GM21529 (cell line): ENCODE data around the gene ASB8.
"Not testable (repeated sequence)": the region's sequence is repeated elsewhere in the genome, so short reads cannot be mapped to it uniquely, and the experiment has no call there.

Experiments used
- ATAC-seq: cut with Tn5 transposase; IDR thresholded peaks from one replicate; pipeline ENCODE4 v1.9.1; 2021; ENCODE audit not compliant: unreplicated experiment

Gene ASB8

DNA sequence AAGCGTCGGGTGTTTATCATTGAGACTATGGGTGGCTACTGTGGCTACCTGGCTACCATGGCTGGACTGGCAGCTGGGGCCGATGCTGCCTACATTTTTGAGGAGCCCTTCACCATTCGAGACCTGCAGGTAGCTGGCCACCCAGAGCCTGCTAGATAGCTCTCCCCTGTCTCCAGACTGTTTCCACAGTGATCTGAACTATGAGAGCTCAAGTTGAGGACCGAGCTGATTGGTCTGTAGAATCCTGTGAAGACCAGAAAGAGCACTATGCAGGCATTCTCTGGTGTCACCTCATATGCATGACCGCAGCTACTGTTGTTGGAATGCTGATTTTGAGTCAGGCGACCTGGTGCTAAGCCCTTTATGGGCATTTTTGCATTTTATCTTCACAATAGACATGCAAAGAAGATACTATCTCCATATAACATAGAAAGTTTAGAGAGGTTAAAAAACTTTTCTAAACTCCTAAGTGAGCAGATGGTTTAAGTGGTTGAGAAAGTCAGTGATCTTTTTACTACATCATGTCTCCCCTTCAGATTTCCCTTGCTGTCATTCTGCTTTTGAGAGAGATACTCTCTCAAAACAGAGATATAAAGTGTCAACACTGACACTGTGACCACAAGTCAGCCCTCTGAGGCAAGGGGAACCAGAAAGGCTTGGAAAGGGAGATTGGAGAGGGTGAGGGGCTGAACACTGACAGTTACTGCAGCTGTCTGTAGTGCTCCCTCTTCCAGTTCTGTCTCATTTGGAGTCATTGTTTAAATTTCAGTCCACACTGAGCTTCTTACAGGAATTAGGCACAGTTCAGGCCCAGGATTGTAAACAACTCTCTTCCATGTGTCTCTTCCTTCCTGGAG, 14.3 kb downstream of the ASB8 start:
- no peak for ATAC-seq

DNA sequence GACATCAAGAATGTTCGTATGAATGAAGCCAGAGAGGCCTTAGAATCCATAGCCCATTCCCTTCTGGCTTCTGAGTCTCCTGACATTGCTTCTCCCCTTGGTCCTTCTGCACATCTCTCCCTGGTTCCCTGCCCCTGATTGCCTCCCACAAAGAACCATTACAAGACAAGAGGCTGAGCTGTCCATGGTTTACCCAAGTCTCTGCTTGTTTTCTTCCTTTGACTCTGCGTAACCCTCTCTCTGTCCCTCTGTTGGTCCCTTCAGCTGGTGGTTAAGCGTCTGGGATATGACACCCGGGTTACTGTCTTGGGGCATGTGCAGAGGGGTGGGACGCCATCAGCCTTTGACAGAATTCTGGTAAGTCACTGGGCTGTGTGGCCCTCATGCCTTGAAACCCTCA, 22.3 kb downstream of the ASB8 start:
- no peak for ATAC-seq

DNA sequence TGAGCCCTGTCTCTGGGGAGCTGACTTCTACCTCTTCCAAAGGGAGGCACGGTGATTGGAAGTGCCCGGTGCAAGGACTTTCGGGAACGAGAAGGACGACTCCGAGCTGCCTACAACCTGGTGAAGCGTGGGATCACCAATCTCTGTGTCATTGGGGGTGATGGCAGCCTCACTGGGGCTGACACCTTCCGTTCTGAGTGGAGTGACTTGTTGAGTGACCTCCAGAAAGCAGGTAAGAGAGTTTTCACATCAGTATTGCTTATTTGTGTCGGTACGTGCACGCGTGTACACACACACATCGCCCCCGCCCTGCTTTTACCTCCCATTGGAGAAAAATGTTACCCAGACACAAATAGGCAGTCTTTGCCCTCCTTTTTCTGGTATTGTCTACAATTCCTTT, 24.5 kb downstream of the ASB8 start:
- ATAC-seq: no peak

DNA sequence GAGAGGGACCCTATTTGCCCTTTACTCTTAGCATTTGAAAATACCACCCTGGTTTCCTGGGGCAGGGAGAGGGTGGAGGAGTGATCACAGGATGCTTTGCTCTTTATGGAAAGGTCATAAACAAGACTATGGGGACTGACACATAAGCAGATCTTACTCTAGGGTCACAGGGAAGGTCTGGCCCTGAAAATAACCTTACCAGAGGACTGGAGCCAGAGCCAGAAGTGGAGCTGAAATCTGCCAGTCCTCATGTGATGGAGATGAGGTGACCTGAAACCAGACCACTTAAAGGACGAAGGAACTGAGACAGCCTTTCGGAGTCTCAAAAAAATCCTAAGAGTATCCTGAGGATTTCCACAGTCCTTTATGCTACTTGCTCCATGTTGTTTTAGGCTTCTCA, 25.8 kb downstream of the ASB8 start:
- no peak for ATAC-seq

DNA sequence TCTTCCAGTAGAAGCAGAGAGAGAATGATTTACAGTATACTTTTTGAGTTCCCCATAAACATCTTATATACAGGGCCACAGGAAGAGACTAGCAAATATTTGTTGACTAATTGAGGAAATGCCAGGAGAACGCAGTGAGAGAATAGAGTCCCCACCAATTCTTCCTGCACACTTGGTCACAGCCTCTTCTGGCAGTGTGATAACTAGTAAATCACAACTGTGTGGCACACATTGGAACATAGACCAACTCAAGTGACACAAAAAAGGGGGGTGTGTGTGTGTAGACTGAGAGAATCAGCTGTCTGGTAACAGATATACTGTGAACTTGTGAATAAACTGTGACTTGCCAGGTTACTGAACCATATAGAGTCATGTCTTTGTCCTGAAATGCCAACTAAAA, 27.9 kb downstream of the ASB8 start:
- ATAC-seq: no peak

DNA sequence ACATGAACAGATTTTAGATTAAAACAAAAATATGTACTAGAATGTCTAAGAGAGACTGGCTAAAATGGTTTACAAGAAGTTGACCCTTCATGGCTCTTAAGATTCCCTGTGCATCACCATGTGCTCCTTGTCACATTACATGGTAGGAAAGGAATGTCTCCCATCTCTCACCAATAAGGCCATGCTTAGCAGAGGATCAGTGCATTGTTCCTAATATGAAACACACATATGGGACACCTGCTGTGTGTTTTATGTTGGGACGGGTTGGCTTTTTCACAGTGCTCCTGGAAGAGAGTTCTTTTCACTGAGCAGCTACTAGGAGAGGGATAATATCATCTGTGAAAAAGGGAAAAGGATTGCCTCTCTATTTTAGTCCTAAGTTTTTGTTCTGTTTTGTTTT, 28.5 kb downstream of the ASB8 start:
- no peak for ATAC-seq

DNA sequence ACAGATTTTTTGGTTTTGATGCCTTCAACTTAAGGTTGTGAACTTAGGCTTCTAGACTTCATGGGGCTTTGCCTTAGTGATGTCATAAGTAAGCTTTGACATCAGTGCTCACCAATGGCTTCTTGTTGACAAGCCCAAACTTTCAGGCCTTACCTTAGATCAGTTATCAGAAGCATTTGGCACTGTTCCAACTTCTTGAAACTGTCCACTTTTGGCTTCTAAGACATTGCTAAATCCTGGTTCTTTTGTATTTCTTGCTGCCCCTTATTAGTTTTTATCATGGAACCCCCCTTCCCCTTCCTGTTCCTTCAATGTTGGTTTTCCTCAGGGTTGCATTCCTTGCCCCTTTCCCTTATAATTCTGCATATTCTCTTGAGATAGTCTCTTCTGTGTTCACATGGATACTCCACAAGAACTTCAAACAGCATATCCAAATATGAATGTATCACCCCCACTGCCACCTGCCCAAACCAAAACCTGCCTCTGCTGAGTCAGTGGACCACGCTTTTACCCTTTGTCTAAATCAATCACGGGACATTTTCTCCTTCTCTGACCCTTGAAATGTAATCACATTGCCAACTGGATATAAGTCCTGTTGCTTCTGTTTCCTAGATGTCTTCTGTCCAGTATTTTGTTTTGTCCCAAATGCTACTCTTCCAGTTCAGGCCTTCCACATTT, 30.2 kb downstream of the ASB8 start:
- ATAC-seq: no peak

DNA sequence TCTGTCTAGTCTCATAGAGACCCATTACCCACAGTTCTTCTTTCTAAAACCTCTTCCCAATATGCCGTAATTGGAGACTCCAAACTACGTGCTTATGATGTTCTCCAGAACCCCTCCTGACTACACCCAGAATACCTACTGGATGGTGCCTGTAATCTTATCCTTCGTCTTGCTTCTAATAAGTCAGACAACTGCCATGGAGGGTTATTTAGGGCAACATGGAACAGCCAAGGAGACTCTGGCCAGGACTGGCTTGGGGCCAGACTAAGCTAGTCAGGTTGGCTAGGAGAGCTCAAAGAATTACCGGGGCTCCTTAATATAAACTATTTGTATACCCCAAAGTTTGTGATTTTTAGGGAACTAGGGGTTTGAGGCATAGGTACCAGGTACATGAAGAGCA, 31.3 kb downstream of the ASB8 start:
- ATAC-seq: no peak

DNA sequence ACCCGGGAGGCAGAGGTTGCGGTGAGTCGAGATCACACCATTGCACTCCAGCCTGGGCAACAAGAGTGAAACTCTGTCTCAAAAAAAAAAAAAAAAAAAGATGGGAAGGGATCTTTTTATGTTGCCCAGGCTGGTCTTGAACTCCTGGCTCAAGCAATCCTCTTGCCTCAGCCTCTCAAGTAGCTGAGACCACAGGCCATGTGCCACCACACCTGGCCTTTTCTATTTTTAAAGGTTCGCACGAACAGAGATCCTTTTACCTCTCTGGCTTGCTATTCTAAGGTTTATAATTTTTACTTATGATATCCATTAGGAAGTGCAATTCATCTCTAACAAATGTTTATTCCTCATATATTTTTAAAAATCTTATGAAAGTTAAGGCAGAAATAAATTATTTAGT, 31.8 kb downstream of the ASB8 start:
- ATAC-seq: not testable (repeated sequence)

DNA sequence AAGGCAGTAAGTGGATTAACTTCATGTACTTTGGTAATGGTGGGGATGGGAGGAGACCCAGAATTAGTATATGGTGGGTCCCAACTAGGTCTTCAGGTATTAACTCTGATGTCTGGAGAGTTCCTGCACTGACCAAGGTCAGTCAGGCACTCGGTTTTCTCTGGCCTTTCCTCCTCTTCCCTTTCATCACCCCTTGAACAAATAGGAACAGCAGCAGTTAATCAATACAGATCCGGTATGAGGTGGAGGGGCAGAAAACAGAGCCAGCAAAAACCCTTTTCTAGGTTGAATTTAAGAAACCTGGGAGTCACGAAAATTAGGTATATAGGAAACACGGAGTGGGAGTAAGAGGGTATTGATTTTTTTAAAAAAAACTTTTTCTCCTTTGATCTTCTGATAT, 34.1 kb downstream of the ASB8 start:
- no peak for ATAC-seq

DNA sequence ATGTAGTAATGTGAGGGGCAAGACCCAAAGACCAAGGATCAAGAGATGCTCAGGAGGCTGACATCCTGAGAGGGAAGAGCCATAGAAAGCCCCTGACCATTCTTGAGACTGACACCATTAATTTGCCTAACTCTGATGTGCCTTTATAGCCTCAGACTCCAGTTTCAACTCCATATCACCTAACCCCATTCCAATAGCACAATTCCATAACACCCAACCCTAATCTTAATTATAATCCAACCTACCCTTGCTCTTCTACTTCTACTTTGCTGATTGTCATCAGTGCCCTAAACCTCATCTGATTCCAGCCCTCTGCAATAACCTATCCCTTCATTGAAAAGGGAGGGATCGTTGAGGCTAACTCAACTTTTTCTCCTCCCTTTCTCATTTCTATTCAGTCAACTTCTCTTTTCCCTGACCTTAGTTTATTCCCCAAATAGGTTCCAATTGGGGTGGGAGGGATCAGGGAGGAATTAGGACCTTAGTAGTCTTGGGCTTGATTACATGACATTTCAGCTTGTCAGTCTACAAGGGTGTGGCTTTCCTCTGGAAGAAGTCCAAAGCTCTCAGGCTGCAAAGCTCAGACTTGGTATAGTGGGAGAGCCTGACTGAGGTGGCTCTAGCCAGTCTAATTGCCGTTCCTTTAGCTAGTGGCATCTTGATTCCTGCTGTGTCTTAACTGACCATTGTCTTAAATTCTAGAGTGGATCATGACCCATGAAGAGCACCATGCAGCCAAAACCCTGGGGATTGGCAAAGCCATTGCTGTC, 35.1 kb downstream of the ASB8 start:
- ATAC-seq: no peak

DNA sequence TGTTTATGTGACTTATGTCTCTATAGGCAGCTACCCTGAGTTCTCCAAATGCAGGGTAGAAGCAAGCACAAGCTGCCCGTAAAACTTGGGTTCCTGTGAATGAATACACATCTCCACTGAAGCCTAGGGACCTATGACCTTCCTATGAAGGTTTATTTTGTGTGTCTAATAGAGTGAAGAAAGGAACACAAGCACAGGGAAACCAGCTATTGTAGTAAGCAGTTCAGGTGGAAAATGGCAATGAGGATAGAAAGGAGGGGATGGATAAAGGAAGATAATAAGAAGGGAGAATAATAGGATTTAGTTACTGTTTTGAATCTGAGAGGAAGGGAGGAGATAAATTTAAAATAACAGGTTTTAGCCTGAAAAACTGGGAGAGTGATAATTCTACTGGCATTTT, 35.8 kb downstream of the ASB8 start:
- no peak for ATAC-seq

DNA sequence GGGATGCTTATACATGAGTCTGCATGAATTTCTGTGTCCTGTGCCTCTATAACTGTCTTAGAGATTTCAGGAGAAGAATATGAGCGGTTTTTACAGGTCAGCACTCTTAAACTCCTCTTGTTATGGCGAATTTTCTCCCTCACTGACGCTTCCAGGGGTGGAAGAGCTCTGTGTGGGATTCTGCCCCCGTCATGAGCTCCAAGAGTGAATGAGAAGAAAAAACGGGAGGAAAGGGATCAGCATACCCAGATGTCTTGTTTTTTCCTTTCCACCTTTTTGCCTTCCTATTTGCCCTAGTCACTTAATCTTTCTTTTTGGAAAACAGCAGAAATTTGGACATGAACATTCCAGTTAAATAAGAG, 37.5 kb downstream of the ASB8 start:
- peak; percentile 4 for ATAC-seq

DNA sequence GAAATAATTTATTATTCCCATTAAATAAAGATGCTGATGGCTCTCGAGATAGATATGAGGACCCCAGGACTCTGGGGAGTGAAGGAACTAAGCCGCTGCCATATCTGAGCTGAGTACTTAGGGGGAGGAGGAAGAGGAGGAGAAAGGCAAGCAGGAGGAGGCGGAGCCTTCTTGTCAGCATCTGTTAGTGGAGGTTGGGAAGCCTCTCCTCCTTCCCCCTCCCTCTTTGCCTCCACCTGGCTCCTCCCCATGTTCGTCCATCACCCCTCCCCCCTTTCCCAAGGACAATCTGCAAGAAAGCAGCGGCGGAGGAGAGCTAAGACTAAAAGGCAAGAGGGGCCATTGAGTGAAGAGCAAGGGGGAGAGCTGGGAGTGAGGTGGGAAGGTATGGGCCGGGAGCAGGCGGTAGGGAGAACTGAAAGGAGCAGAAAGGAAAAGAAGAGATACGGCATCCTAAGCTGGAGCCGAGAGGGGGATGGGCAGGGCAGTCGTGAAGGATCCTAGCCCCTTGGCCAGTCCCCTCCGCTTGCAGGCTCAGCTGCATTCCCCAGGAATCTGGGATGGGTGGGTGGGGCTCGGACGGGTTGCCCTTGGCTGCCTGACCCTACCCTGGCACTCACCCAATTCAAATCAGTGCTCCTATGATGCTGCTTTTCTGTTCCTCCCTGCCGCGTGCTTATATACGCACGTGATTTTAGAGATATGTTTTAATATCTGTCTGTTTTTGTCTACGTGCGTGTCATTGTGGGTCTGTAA, 38.1 kb downstream of the ASB8 start, which contains the start of gene PFKM:
Gene PFKM, plus strand, starts transcription at position 287 of the 756 bp plus-strand sequence. CDS start 3,411 bp downstream, outside the sequence.
- ATAC-seq: peak; percentile 100

DNA sequence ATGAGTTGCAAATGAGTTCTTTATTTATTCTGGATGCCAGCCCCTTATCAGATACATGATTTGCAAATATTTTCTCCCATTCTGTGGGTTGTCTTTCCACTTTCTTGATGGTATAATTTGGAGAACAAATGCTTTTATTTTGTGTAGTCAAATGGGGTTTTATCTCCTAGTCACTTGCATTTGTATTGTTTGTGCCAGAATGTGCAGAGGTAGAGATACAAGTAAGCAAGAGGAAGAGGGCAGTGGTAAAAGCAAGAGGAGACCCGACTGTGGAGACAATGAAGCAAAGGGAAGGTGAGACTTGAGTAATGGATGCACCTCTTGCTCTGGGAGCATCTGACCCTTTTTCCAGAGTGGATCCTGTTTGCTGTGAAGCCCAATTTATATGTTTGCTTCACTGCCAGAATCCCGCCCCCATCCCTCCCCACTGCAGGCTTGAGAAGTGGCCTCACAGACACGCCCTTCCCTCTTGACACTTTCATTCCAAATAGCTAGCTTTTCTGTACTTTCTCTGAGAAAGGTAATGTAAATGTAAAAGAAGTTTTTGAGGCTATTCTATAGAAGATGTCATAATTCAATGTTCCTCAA, 38.9 kb downstream of the ASB8 start:
- no peak for ATAC-seq

DNA sequence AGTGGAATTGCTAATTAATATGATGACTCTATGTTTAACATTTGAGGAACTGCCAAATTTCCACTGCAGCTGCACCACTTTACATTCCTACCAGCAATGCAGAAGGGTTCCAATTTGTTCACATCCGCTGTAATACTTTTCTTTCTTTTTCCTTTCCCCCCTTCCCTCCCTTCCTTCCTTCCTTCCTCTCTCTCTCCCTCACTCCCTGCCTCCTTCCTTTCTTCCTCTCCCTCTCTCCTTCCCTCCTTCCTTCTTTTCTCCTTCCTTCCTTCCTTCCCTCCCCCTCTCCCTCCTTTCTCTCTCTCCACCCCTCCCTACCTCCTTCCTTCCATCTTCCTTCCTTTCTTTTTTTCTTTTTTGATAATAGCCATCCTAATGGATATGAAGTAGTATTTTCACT, 41.4 kb downstream of the ASB8 start:
- no peak for ATAC-seq

DNA sequence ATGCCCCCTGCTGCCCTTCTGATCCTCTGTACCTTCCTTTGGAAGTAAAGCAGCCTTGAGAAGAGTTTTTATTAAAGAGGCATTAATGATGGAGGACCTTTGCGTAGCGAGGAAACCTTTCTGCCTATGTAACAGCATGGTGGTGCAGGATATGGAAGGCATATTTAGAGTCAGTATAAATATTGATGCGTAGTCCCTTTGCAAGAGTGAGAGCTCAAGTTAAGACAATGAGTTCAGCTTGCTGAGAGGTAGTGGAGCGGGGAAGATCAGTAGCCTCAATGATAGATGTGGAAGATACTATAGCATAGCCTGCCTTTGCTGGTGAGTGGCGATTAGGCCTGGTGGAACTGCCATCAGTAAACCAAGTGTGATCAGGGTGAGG, 46.0 kb downstream of the ASB8 start:
- not testable (repeated sequence) for ATAC-seq

DNA sequence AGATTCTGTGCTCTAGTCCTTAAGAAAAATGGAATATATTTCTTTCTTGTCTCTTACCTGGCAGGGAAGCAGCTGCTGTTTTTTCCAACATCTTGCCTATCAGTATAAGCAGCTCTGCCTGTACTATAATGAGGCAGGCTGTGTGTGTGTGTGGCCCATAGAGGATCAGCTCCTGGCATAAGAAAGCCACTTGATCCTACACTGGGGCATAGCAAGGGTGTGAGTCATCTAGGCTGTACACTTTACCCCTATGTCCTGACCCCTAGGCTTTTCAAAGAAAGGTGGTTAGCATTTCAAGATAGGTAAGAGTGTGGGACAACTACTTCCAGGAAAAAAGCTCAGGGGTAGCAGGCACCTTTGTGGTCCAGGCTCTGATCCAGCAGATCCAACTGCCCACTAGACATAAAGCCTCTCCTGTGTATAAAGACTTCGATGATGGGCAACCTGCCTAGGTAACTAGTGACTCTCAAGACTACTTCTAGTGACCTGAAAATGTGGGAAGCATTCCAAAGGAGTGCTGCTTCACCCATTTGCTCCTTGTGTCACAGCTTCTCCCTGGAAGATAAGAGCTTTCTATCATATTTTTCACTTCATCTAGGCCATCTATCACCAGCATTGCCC, 46.5 kb downstream of the ASB8 start:
- no peak for ATAC-seq

DNA sequence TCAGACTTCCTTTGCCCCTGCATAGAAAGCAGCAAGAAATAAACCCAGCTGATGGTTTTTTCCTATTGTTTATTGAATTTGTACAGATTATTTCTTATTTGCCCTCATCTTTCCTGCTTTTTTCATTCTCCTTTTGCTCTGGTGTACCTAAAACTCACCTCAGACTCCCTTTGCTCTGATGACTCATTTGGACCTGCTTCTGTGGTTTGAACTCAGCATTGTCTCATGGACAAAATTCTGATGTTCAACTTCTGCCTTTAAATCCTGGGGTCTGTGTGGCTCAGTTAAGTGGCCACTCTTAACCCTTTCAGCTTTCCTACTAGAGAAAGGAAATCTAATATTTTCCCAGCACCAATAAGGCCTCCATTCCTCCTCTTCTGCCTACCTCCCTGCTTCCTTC, 47.9 kb downstream of the ASB8 start:
- no peak for ATAC-seq
